Uterus (tissue), 4 donors: Measurements from ENCODE around the gene MED13L. TPM values are rescaled to one million over a fixed set of nuclear protein-coding genes. Genes with fewer than 3 reads are reported as not detected.

ENCODE experiments used
- DNase-seq, 2 donors: peaks; one replicate each; pipeline ENCODE4 v3.0.0-alpha.2; 2019 to 2020
- H3K27ac ChIP-seq, 2 donors: fragments of 200-600 bp; sonication (generic); 1 replicate in 1 of 2; 2 replicates in 1 of 2; pipeline ENCODE4 v1.5.1; 2016 to 2018
- H3K27me3 ChIP-seq, 2 donors: fragments of 200-600 bp; sonication (generic); one replicate each; pipeline ENCODE4 v1.5.1; 2018 to 2019; ENCODE audit warnings: control low read depth in 1 of 2
- H3K36me3 ChIP-seq, 2 donors: fragments of 200-600 bp; sonication (generic); one replicate each; pipeline ENCODE4 v1.5.1; 2019; ENCODE audit warnings: control low read depth in 1 of 2
- H3K4me1 ChIP-seq, 2 donors: fragments of 200-600 bp; sonication (generic); one replicate each; pipeline ENCODE4 v1.5.1; 2018 to 2019; ENCODE audit warnings: control low read depth in 1 of 2
- H3K4me3 ChIP-seq, 2 donors: fragments of 200-600 bp; sonication (generic); 1 replicate in 1 of 2; 2 replicates in 1 of 2; pipeline ENCODE4 v1.5.1; 2018 to 2019; ENCODE audit warnings: mild to moderate bottlenecking in 1 of 2
- H3K9me3 ChIP-seq, 2 donors: fragments of 200-600 bp; sonication (generic); one replicate each; pipeline ENCODE4 v1.5.1; 2019; ENCODE audit warnings: control low read depth in 1 of 2
- CTCF ChIP-seq, 4 experiments: fragments of 200-600 bp in 2 of 4; fragments of 450-650 bp in 2 of 4; sonication (generic) in 2 of 4; IDR thresholded peaks; one replicate each; pipeline ENCODE4 v1.5.1; 2016 to 2019; ENCODE audit warnings: antibody characterized with exemption in 4 of 4, mild to moderate bottlenecking in 2 of 4, moderate library complexity in 1 of 4
- POLR2A ChIP-seq, 2 donors: fragments of 450-650 bp; IDR thresholded peaks; one replicate each; pipeline ENCODE4 v1.6.1; 2016; ENCODE audit warnings: antibody characterized with exemption in 2 of 2, mild to moderate bottlenecking in 1 of 2, moderate library complexity in 1 of 2
- intact Hi-C: fragments of 100-400 bp; cut with DNase I; formaldehyde crosslinking; loops from one replicate; pipeline ENCODE4 v1.15.1; 2023; ENCODE audit warnings: low total_unique reads
- total RNA-seq, 4 donors: library from RNA; depleted of rRNA in 3 of 4; stranded (reverse); fragments of >200 nt in 3 of 4; gene quantifications; one replicate each; pipeline versions ENCODE4 v1.1.0 to v1.2.4, GENCODE V29; 2014 to 2023
- donor health status: DM: yes; HTN: yes; CAD: no.

MED13L gene
- total RNA-seq, 4 donors from 2014 or later, result 189 to 314 (median 254) TPM

- no peak for TF ChIP-seq POLR2A (IDR thresholded peaks at IDR 0.05)
- TF ChIP-seq CTCF (IDR thresholded peaks at IDR 0.05), result no peak
- DNase-seq, result peak in 1 of 2 donors; percentile 23
- peak overlapping the region; percentile 79 to 87 for H3K27ac ChIP-seq
- no peaks in the 10 kb centered on the region for H3K9me3 ChIP-seq
- no peak overlapping the region for H3K4me3 ChIP-seq
- intact Hi-C loops, result no loop called here
- peaks cover 17 to 22% of the 10 kb centered on the region in 2 donors for H3K4me1 ChIP-seq
- H3K36me3 ChIP-seq, result no peaks in the 10 kb centered on the region
- H3K27me3 ChIP-seq, result no peaks in the 10 kb centered on the region
These were observed 40.6 kb upstream of the MED13L start for GRCh38 chr12:116317986-116318575.

GRCh38 chr12:116317139-116317538, 39.6 kb upstream of the MED13L start:
- H3K36me3 ChIP-seq, result no peaks in the 10 kb centered on the region
- H3K27ac ChIP-seq, result no peak overlapping the region
- H3K27me3 ChIP-seq, result no peaks in the 10 kb centered on the region
- H3K9me3 ChIP-seq, result no peaks in the 10 kb centered on the region
- peaks cover 17 to 22% of the 10 kb centered on the region in 2 donors for H3K4me1 ChIP-seq
- no peak for TF ChIP-seq CTCF (IDR thresholded peaks at IDR 0.05)
- no peak for TF ChIP-seq POLR2A (IDR thresholded peaks at IDR 0.05)
- intact Hi-C loops, result no loop called here
- no peak for DNase-seq
- H3K4me3 ChIP-seq, result no peak overlapping the region

GRCh38 chr12:116314477-116314876, 37.0 kb upstream of the MED13L start:
- Histone ChIP-seq H3K27me3 (no peaks in the 10 kb centered on the region), H3K36me3 (no peaks in the 10 kb centered on the region), H3K4me1 (peaks cover 7 to 14% of the 10 kb centered on the region in 2 donors), H3K27ac (no peak overlapping the region), H3K9me3 (peaks cover 0 to 5% of the 10 kb centered on the region in 2 donors), H3K4me3 (no peak overlapping the region)
- intact Hi-C loops, result no loop called here
- no peak for DNase-seq
- TF ChIP-seq POLR2A (IDR thresholded peaks at IDR 0.05) (no peak), CTCF (IDR thresholded peaks at IDR 0.05) (no peak)

- H3K27me3 ChIP-seq, result no peaks in the 10 kb centered on the region
- peaks cover 0 to 3% of the 10 kb centered on the region in 2 donors for H3K4me1 ChIP-seq
- H3K9me3 ChIP-seq, result peaks cover 0 to 5% of the 10 kb centered on the region in 2 donors
- no peak overlapping the region for H3K27ac ChIP-seq
- H3K36me3 ChIP-seq, result no peaks in the 10 kb centered on the region
- no peak for TF ChIP-seq POLR2A (IDR thresholded peaks at IDR 0.05)
- TF ChIP-seq CTCF (IDR thresholded peaks at IDR 0.05), result no peak
- no peak for DNase-seq
- intact Hi-C loops, result no loop called here
- no peak overlapping the region for H3K4me3 ChIP-seq
These were observed 35.9 kb upstream of the MED13L start for GRCh38 chr12:116313194-116313927.

DNA sequence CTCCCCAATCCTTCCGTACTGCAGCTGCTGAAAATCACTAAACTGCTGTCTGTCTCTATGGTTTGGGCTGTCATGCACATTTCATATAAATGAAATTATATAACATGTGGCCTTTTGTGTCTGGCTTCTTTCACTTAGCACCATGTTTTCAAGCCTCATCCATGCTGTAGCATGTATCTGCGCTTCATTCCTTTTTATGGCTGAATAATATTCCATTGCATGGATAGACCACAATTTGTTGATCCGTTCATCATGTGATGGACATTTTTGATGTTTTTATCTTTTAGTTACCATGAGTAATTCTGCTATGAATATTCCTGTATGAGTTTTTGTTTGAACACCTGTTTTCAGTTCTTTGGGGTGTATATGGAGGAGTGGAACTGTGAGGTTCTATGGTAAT, 32.6 kb upstream of the MED13L start:
- DNase-seq, result no peak
- no peak overlapping the region for H3K4me3 ChIP-seq
- no peak overlapping the region for H3K27ac ChIP-seq
- no peaks in the 10 kb centered on the region for H3K4me1 ChIP-seq
- intact Hi-C loops, result no loop called here
- no peak for TF ChIP-seq CTCF (IDR thresholded peaks at IDR 0.05)
- no peak for TF ChIP-seq POLR2A (IDR thresholded peaks at IDR 0.05)
- peaks cover 0 to 5% of the 10 kb centered on the region in 2 donors for H3K9me3 ChIP-seq
- H3K36me3 ChIP-seq, result no peaks in the 10 kb centered on the region
- H3K27me3 ChIP-seq, result no peaks in the 10 kb centered on the region
